ENCODE results near the gene AFF1.

AFF1 gene

GRCh38 chr4:87073199-87074120 is 138.6 kb downstream of the AFF1 start:
- no peak for TF ChIP-seq CTCF (IDR thresholded peaks at IDR 0.05; ENCODE audit: control extremely low read depth, extremely low read depth, low read depth, missing control alignments)
- CTCF ChIA-PET: interaction anchor here (0.8 to 1.5 kb wide), 4 partner anchors 10 to 151 kb away, joined by 4 to 5 read pairs (median 4); no protein-coding TSS in a partner anchor

GRCh38 chr4:87074121-87074488 is 139.3 kb downstream of the AFF1 start:
- POLR2A ChIA-PET: interaction anchor here (0.7 to 1.0 kb wide), 2 partner anchors 67 to 68 kb away, joined by 3 to 4 read pairs; no protein-coding TSS in a partner anchor
- CTCF ChIA-PET: interaction anchor here (0.8 to 1.5 kb wide), 4 partner anchors 9 to 151 kb away, joined by 4 to 5 read pairs (median 4); no protein-coding TSS in a partner anchor
- TF ChIP-seq CTCF (IDR thresholded peaks at IDR 0.05; ENCODE audit: control extremely low read depth, extremely low read depth, low read depth, missing control alignments): no peak
- no peak for DNase-seq (ENCODE audit: extremely low spot score)

More at GRCh38 chr4:87073199-87074120, 138.6 kb downstream of the AFF1 start:
- DNase-seq (ENCODE audit: extremely low spot score): peak; percentile 54
- POLR2A ChIA-PET: interaction anchor here (0.7 to 1.0 kb wide), 2 partner anchors 66 to 67 kb away, joined by 3 to 4 read pairs; no protein-coding TSS in a partner anchor

DNA sequence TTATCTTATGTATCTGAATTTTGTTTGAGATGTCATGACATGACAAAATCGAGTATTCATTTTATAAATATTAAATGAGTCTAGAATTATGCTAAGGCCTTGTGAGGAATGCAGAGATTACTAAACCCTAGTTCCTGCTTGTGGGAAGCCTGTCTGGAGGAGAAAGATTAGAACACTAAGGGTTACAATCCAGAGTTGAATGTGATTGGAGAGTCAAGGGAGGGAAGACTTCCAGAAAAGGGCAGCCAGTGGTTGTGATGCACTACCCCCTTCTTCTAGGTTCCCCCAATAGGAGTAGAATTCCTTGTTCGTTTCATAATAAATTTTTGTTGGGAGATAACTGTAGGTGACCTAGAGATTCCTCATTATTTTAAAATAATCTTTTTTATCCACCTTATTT is 141.1 kb downstream of the AFF1 start:
- TF ChIP-seq CTCF (IDR thresholded peaks at IDR 0.05; ENCODE audit: control extremely low read depth, extremely low read depth, low read depth, missing control alignments): no peak
- DNase-seq (ENCODE audit: extremely low spot score): no peak
- ChIA-PET POLR2A (no interaction called here), CTCF (interaction anchor here (0.9 to 2.6 kb wide), 5 partner anchors 17 to 154 kb away, joined by 3 to 20 read pairs (median 4); no protein-coding TSS in a partner anchor)

DNA sequence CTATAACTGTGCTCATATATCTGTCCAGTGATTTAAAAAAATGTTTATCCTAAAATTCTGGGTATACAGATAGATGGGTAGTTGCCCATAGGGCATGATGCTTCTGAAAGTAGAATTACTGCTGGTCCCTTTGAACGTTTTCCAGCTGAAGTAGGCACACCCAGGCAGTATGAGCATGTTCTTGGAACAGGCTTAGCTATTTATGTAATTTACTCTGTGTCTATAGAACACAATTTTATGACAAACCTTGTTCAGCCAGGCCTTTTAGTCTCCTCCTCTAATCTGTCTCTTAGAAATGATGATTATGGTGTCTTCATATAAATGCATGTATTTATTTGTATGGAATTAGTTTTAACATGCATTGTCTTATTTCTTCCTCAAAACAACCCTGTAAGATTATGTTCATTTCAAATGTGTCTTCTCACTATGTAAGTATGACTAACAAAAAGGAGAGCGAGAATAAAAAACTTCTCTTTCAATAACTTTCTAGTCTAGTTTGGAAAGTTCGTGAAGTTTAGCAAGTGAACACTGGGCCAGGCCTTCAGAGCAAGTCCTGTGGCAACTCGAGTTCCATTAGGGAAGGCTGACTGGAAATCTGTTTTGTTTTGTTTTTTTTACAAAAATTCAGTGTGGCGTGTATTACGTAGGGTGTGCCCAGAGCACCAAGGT is 142.0 kb downstream of the AFF1 start:
- ChIA-PET CTCF (interaction anchor here (0.9 to 2.6 kb wide), 4 partner anchors 16 to 155 kb away, joined by 3 to 20 read pairs (median 6); no protein-coding TSS in a partner anchor), POLR2A (no interaction called here)
- no peak for DNase-seq (ENCODE audit: extremely low spot score)
- TF ChIP-seq CTCF (IDR thresholded peaks at IDR 0.05; ENCODE audit: control extremely low read depth, extremely low read depth, low read depth, missing control alignments): no peak

GRCh38 chr4:87077914-87078585 is 143.2 kb downstream of the AFF1 start:
- POLR2A ChIA-PET: no interaction called here
- DNase-seq (ENCODE audit: extremely low spot score): no peak
- TF ChIP-seq CTCF (IDR thresholded peaks at IDR 0.05; ENCODE audit: control extremely low read depth, extremely low read depth, low read depth, missing control alignments): no peak
- CTCF ChIA-PET: interaction anchor here (1.1 to 4.0 kb wide), 5 partner anchors 12 to 158 kb away, joined by 3 to 39 read pairs (median 6); no protein-coding TSS in a partner anchor

Measured in GM10248 (cell line).